Measurements from ENCODE around the gene SEM1. TPM values are rescaled to one million over a fixed set of nuclear protein-coding genes. Genes with fewer than 3 reads are reported as not detected.
"Not testable (repeated sequence)": the region's sequence is repeated elsewhere in the genome, so short reads cannot be mapped to it uniquely, and the experiment has no call there.

The SEM1 gene
- 59.8 and 71.2 TPM in 2 replicates for total RNA-seq (2022)
- Bru-seq, nascent RNA, result percentile 58 among the genes with signal in this experiment
- BruChase-seq, experiment 1, labeled RNA remaining after a 6-hour chase, result percentile 55 among the genes with signal in this experiment
- percentile 61 among the genes with signal in this experiment for BruChase-seq, experiment 2, labeled RNA remaining after a 2-hour chase
- long read RNA-seq, transcript SEM1-201 (3 exons, 1,314 nt), result major isoform, 510 of 542 reads
- long read RNA-seq, partial matches to known transcripts, result 0 of 542 reads
- long read RNA-seq, other reads (novel, unspliced or antisense), result 32 of 542 reads

- TSS peak; percentile 63 for BruUV-seq (replicated peaks)
- Mint-ChIP-seq H3K27me3 (ENCODE audit: unreplicated experiment) (no peaks in the 10 kb centered on the region), H3K27ac (ENCODE audit: unreplicated experiment) (peak within 1 kb of the TSS; percentile 100), H3K9me3 (ENCODE audit: low read depth, unreplicated experiment) (peaks cover 2% of the 10 kb centered on the region), H3K36me3 (ENCODE audit: insufficient read depth, unreplicated experiment) (peaks cover 15% of the 10 kb centered on the region), H3K4me1 (ENCODE audit: low read depth, unreplicated experiment) (no peaks in the 10 kb centered on the region), H3K4me3 (ENCODE audit: low read depth, unreplicated experiment) (peak within 1 kb of the TSS; percentile 95)
- peak; percentile 71 for DNase-seq
- intact Hi-C loops (cut with micrococcal nuclease; ENCODE audit: unreplicated experiment), result loop anchor here (10.0 kb wide), 1 partner anchor 295 kb away; no protein-coding TSS in a partner anchor
- CTCF ChIA-PET, result no interaction called here
- no peak for TF ChIP-seq CTCF (IDR thresholded peaks at IDR 0.05; ENCODE audit: unreplicated experiment)
These were observed at the start of gene SEM1 for GRCh38 chr7:96709381-96710228. TSS of gene SEM1 (minus strand) at chr7:96709846. CDS start at chr7:96709763, 83 bp downstream.

GRCh38 chr7:96757880-96758279 lies 48.2 kb upstream of the SEM1 start:
- H3K4me3 Mint-ChIP-seq (ENCODE audit: low read depth, unreplicated experiment); intact Hi-C loops (cut with micrococcal nuclease; ENCODE audit: unreplicated experiment); CTCF ChIA-PET; DNase-seq; H3K9me3 Mint-ChIP-seq (ENCODE audit: low read depth, unreplicated experiment); H3K36me3 Mint-ChIP-seq (ENCODE audit: insufficient read depth, unreplicated experiment); BruUV-seq (replicated peaks); H3K27ac Mint-ChIP-seq (ENCODE audit: unreplicated experiment); H3K4me1 Mint-ChIP-seq (ENCODE audit: low read depth, unreplicated experiment): not testable (repeated sequence)
- peaks cover 66% of the 10 kb centered on the region for H3K27me3 Mint-ChIP-seq (ENCODE audit: unreplicated experiment)

- Mint-ChIP-seq H3K27me3 (ENCODE audit: unreplicated experiment) (peaks cover 6% of the 10 kb centered on the region), H3K4me3 (ENCODE audit: low read depth, unreplicated experiment) (no peak overlapping the region), H3K36me3 (ENCODE audit: insufficient read depth, unreplicated experiment) (no peaks in the 10 kb centered on the region), H3K27ac (ENCODE audit: unreplicated experiment) (no peak overlapping the region), H3K9me3 (ENCODE audit: low read depth, unreplicated experiment) (peaks cover 2% of the 10 kb centered on the region), H3K4me1 (ENCODE audit: low read depth, unreplicated experiment) (no peaks in the 10 kb centered on the region)
- TF ChIP-seq CTCF (IDR thresholded peaks at IDR 0.05; ENCODE audit: unreplicated experiment), result no peak
- intact Hi-C loops (cut with micrococcal nuclease; ENCODE audit: unreplicated experiment), result no loop called here
- BruUV-seq (replicated peaks), result no TSS peak
- DNase-seq, result no peak
- CTCF ChIA-PET, result no interaction called here
These were observed 37.8 kb upstream of the SEM1 start for GRCh38 chr7:96747418-96747940.

- CTCF ChIA-PET, result no interaction called here
- Mint-ChIP-seq H3K4me1 (ENCODE audit: low read depth, unreplicated experiment) (no peaks in the 10 kb centered on the region), H3K9me3 (ENCODE audit: low read depth, unreplicated experiment) (no peaks in the 10 kb centered on the region), H3K36me3 (ENCODE audit: insufficient read depth, unreplicated experiment) (no peaks in the 10 kb centered on the region), H3K27me3 (ENCODE audit: unreplicated experiment) (peaks cover 29% of the 10 kb centered on the region), H3K27ac (ENCODE audit: unreplicated experiment) (no peak overlapping the region), H3K4me3 (ENCODE audit: low read depth, unreplicated experiment) (no peak overlapping the region)
- no peak for DNase-seq
- intact Hi-C loops (cut with micrococcal nuclease; ENCODE audit: unreplicated experiment), result no loop called here
- no peak for TF ChIP-seq CTCF (IDR thresholded peaks at IDR 0.05; ENCODE audit: unreplicated experiment)
- no TSS peak for BruUV-seq (replicated peaks)
These were observed 30.5 kb upstream of the SEM1 start for GRCh38 chr7:96740130-96740529.
